ENCODE results near the gene CNR2.

The CNR2 gene

GRCh38 chr1:23959461-23960290, 46.5 kb upstream of the CNR2 start, which contains the start of gene PNRC2 (continued):
- peak; percentile 43 for TF ChIP-seq ZNF660 (tag by site-specific recombination; IDR thresholded peaks at IDR 0.05)
- no peak for TF ChIP-seq ZNF416 (tag by site-specific recombination; IDR thresholded peaks at IDR 0.05)
- no peak for TF ChIP-seq BCL6B (tag by site-specific recombination; IDR thresholded peaks at IDR 0.05)
- TF ChIP-seq ZNF692 (tag by site-specific recombination; IDR thresholded peaks at IDR 0.05): peak; percentile 77
- TF ChIP-seq ZNF132 (tag by site-specific recombination; IDR thresholded peaks at IDR 0.05; ENCODE audit: borderline replicate concordance): no peak
- TF ChIP-seq MZF1 (tag by site-specific recombination; IDR thresholded peaks at IDR 0.05; ENCODE audit: borderline replicate concordance): peak; percentile 62; the same call in 1 of the 2 replicates
- peak; percentile 58 for TF ChIP-seq KLF10 (tag by site-specific recombination; IDR thresholded peaks at IDR 0.05)
- no peak for TF ChIP-seq ZNF626 (tag by site-specific recombination; IDR thresholded peaks at IDR 0.05)
- no peak for TF ChIP-seq PRDM6 (tag by site-specific recombination; IDR thresholded peaks at IDR 0.05)
- TF ChIP-seq ZFP69B (tag by site-specific recombination; IDR thresholded peaks at IDR 0.05): 0 out of 2 replicates have a peak, but pooled peaks have one; percentile 49
- TF ChIP-seq GFI1B (tag by site-specific recombination; IDR thresholded peaks at IDR 0.05): no peak
- TF ChIP-seq ZNF488 (tag by site-specific recombination; IDR thresholded peaks at IDR 0.05): no peak
- TF ChIP-seq ZNF623 (tag by site-specific recombination; IDR thresholded peaks at IDR 0.05): no peak
- TF ChIP-seq ZNF645 (tag by site-specific recombination; IDR thresholded peaks at IDR 0.05): no peak
- no peak for TF ChIP-seq ZNF621 (tag by site-specific recombination; IDR thresholded peaks at IDR 0.05)
- no peak for TF ChIP-seq BCL11A (tag by site-specific recombination; IDR thresholded peaks at IDR 0.05; ENCODE audit: low read depth)
- no peak for TF ChIP-seq ZFP3 (tag by site-specific recombination; IDR thresholded peaks at IDR 0.05; ENCODE audit: low read depth)
- no peak for TF ChIP-seq TCF7L2 (IDR thresholded peaks at IDR 0.05; ENCODE audit: borderline replicate concordance, low read depth, low read length)
- no peak for TF ChIP-seq RBAK (tag by site-specific recombination; IDR thresholded peaks at IDR 0.05)
- TF ChIP-seq ZNF701 (tag by site-specific recombination; IDR thresholded peaks at IDR 0.05): no peak
- TF ChIP-seq ZNF133 (tag by site-specific recombination; IDR thresholded peaks at IDR 0.05): no peak
- TF ChIP-seq ZBTB20 (tag by site-specific recombination; IDR thresholded peaks at IDR 0.05): peak; percentile 76
- no peak for TF ChIP-seq ZNF335 (tag by site-specific recombination; conservative IDR thresholded peaks at IDR 0.05)
- peak; percentile 61 for TF ChIP-seq IKZF3 (tag by site-specific recombination; IDR thresholded peaks at IDR 0.05)
- TF ChIP-seq ZSCAN16 (tag by site-specific recombination; IDR thresholded peaks at IDR 0.05): no peak
- TF ChIP-seq SCRT1 (tag by site-specific recombination; IDR thresholded peaks at IDR 0.05; ENCODE audit: borderline replicate concordance): peak; percentile 98
- TF ChIP-seq ZNF112 (tag by site-specific recombination; IDR thresholded peaks at IDR 0.05): no peak
- TF ChIP-seq ZNF549 (tag by site-specific recombination; IDR thresholded peaks at IDR 0.05): no peak
- no peak for TF ChIP-seq ZNF211 (tag by site-specific recombination; IDR thresholded peaks at IDR 0.05; ENCODE audit: low read depth)
- TF ChIP-seq ZNF791 (tag by site-specific recombination; IDR thresholded peaks at IDR 0.05): no peak
- no peak for TF ChIP-seq GLI2 (tag by site-specific recombination; IDR thresholded peaks at IDR 0.05; ENCODE audit: borderline replicate concordance, low read depth)
- TF ChIP-seq HOXD13 (CRISPR knock-in tag; IDR thresholded peaks at IDR 0.05; ENCODE audit: borderline replicate concordance): no peak
- 0 out of 2 replicates have a peak, but pooled peaks have one; percentile 13 for TF ChIP-seq KLF1 (tag by site-specific recombination; IDR thresholded peaks at IDR 0.05)
- TF ChIP-seq ZNF433 (tag by site-specific recombination; IDR thresholded peaks at IDR 0.05; ENCODE audit: low read depth): no peak
- TF ChIP-seq MYNN (tag by site-specific recombination; IDR thresholded peaks at IDR 0.05; ENCODE audit: borderline replicate concordance): no peak; the same call in 1 of the 2 replicates

Data from HEK293 (cell line).